A549 (cell line): Measurements from ENCODE around the gene SLC8A1. TPM values are rescaled to one million over a fixed set of nuclear protein-coding genes. Genes with fewer than 3 reads are reported as not detected.

Experiments used
- ATAC-seq, 2 experiments: fragments of 200-7000 bp in 1 of 2; fragments of >200 bp in 1 of 2; cut with Nextera tagmentation in 1 of 2; cut with Tn5 transposase in 1 of 2; 3 replicates each; pipeline versions ENCODE4 v1.8.0 to v1.9.1; 2018 to 2020; ENCODE audit warnings: mild to moderate bottlenecking in 1 of 2, moderate library complexity in 1 of 2
- CTCF ChIA-PET: fragments of 300-600 bp; sonication (Branson Sonifier 250); formaldehyde crosslinking; extraction: SDS; loops from one replicate; lab custom pipeline; 2021; ENCODE audit warnings: antibody characterized with exemption, inconsistent platforms; lab: Yijun Ruan, JAX
- POLR2A ChIA-PET: fragments of 350-600 bp; formaldehyde crosslinking; extraction: SDS; loops from one replicate; lab custom pipeline; 2021; ENCODE audit warnings: antibody characterized with exemption, inconsistent platforms; lab: Yijun Ruan, JAX
- DNase-seq, 2 experiments: peaks; one replicate each; pipeline versions ENCODE4 v3.0.0 to v3.0.0-alpha.2; 2011 to 2016; ENCODE audit warnings: low read depth in 1 of 2, low spot score in 1 of 2
- FAIRE-seq: peaks from 2 replicates; lab custom pipeline; 2011; peaks lifted over from hg19 to GRCh38; lab: Jason Lieb, UNC
- H3K27ac ChIP-seq, 2 experiments: fragments of >200 bp; sonication (Bioruptor Twin); formaldehyde crosslinking; 3 replicates each; pipeline ENCODE4 v1.5.1; 2016 to 2017
- H3K4me1 ChIP-seq: fragments of >200 bp; sonication (Bioruptor Twin); formaldehyde crosslinking; 3 replicates; pipeline ENCODE4 v1.6.1; 2016
- H3K4me2 ChIP-seq: fragments of >200 bp; sonication (Bioruptor Twin); formaldehyde crosslinking; 3 replicates; pipeline ENCODE4 v1.6.1; 2016
- H3K4me3 ChIP-seq: fragments of >200 bp; sonication (Bioruptor Twin); formaldehyde crosslinking; 3 replicates; pipeline ENCODE4 v1.5.1; 2016
- H3K9me3 ChIP-seq: fragments of >200 bp; sonication (Bioruptor Twin); formaldehyde crosslinking; 3 replicates; pipeline ENCODE4 v1.6.1; 2016
- CBX2 ChIP-seq: fragments of 200-600 bp; sonication (generic); IDR thresholded peaks from 2 replicates; pipeline ENCODE4 v1.6.1; 2016; ENCODE audit warnings: low read depth, mild to moderate bottlenecking, borderline replicate concordance
- CTCF ChIP-seq: fragments of >200 bp; sonication (Bioruptor Twin); formaldehyde crosslinking; IDR thresholded peaks from 3 replicates; pipeline ENCODE4 v1.5.1; 2016
- EHF ChIP-seq: fragments of 250-450 bp; sonication (Bioruptor Pico); IDR thresholded peaks from 2 replicates; pipeline ENCODE4 v1.5.0; 2020; ENCODE audit warnings: mild to moderate bottlenecking
- ESRRA ChIP-seq: fragments of 150-350 bp; IDR thresholded peaks from 2 replicates; pipeline ENCODE4 v1.6.1; 2014; ENCODE audit warnings: mild to moderate bottlenecking, low read length, borderline replicate concordance
- FOSL2 ChIP-seq, 2 experiments: fragments of 450-650 bp in 1 of 2; fragments of >200 bp in 1 of 2; sonication (Bioruptor Twin) in 1 of 2; formaldehyde crosslinking; IDR thresholded peaks; 2 replicates each; pipeline versions ENCODE4 v1.5.0 to v1.6.1; 2016 to 2020; ENCODE audit warnings: mild to moderate bottlenecking in 1 of 2, moderate library complexity in 1 of 2
- FOXS1 ChIP-seq: fragments of 250-450 bp; sonication (Bioruptor Pico); IDR thresholded peaks from 2 replicates; pipeline ENCODE4 v1.5.0; 2020; ENCODE audit warnings: mild to moderate bottlenecking, moderate library complexity
- HDAC2 ChIP-seq: fragments of 200-600 bp; sonication (generic); IDR thresholded peaks from 2 replicates; pipeline ENCODE4 v1.6.1; 2016
- HES2 ChIP-seq: fragments of >200 bp; sonication (Bioruptor Twin); formaldehyde crosslinking; IDR thresholded peaks from 2 replicates; pipeline ENCODE4 v1.6.1; 2016
- JUN ChIP-seq, 2 experiments: fragments of >200 bp; sonication (Bioruptor Twin); formaldehyde crosslinking; IDR thresholded peaks; 2 replicates in 1 of 2; 3 replicates in 1 of 2; pipeline ENCODE4 v1.6.1; 2016 to 2017
- JUNB ChIP-seq: fragments of >200 bp; sonication (Bioruptor Twin); formaldehyde crosslinking; IDR thresholded peaks from 2 replicates; pipeline ENCODE4 v1.6.1; 2016
- KDM5A ChIP-seq: fragments of 200-600 bp; sonication (generic); IDR thresholded peaks from 2 replicates; pipeline ENCODE4 v1.6.1; 2016; ENCODE audit warnings: antibody characterized with exemption, mild to moderate bottlenecking
- MAFK ChIP-seq: fragments of 450-650 bp; IDR thresholded peaks from 2 replicates; pipeline ENCODE4 v1.6.1; 2014; ENCODE audit not compliant: partially characterized antibody
- MAX ChIP-seq: IDR thresholded peaks from 2 replicates; pipeline ENCODE4 v1.6.1; 2012
- MAZ ChIP-seq: fragments of 150-350 bp; IDR thresholded peaks from 2 replicates; pipeline ENCODE4 v1.6.1; 2014; ENCODE audit warnings: antibody characterized with exemption, low read depth, low read length, borderline replicate concordance
- MYC ChIP-seq: IDR thresholded peaks from 2 replicates; pipeline ENCODE4 v1.6.1; 2012; ENCODE audit warnings: mild to moderate bottlenecking, inconsistent platforms, low read length, improper control_type of control experiment, borderline replicate concordance
- NPAS2 ChIP-seq: fragments of 250-450 bp; sonication (Bioruptor Pico); IDR thresholded peaks from 2 replicates; pipeline ENCODE4 v1.8.0; 2022; ENCODE audit warnings: mild to moderate bottlenecking, moderate library complexity, borderline replicate concordance
- NR3C1 ChIP-seq: fragments of >200 bp; sonication (Bioruptor Twin); formaldehyde crosslinking; IDR thresholded peaks from 3 replicates; pipeline ENCODE4 v1.6.1; 2017
- POLR2A ChIP-seq: IDR thresholded peaks from 2 replicates; pipeline ENCODE4 v1.6.1; 2012; ENCODE audit warnings: mild to moderate bottlenecking, low read length
- POLR2AphosphoS2 ChIP-seq: conservative IDR thresholded peaks from 2 replicates; pipeline ENCODE4 v1.6.1; 2012; ENCODE audit warnings: low read length, improper control_type of control experiment, inconsistent platforms
- RARB ChIP-seq: fragments of 250-450 bp; sonication (Bioruptor Pico); IDR thresholded peaks from 2 replicates; pipeline ENCODE4 v1.8.0; 2021; ENCODE audit warnings: mild to moderate bottlenecking, moderate library complexity
- RNF2 ChIP-seq: fragments of 200-600 bp; sonication (generic); IDR thresholded peaks from 2 replicates; pipeline ENCODE4 v1.6.1; 2016; ENCODE audit warnings: low read depth, mild to moderate bottlenecking, antibody characterized with exemption, moderate library complexity, borderline replicate concordance
- TFCP2L1 ChIP-seq: fragments of 250-450 bp; sonication (Bioruptor Pico); IDR thresholded peaks from 2 replicates; pipeline ENCODE4 v1.5.0; 2021; ENCODE audit warnings: mild to moderate bottlenecking
- TP53 ChIP-seq: fragments of 250-450 bp; sonication (Bioruptor Pico); IDR thresholded peaks from 2 replicates; pipeline ENCODE4 v1.5.0; 2021; ENCODE audit warnings: mild to moderate bottlenecking, moderate library complexity
- ZFP36 ChIP-seq: fragments of 450-650 bp; IDR thresholded peaks from 2 replicates; pipeline ENCODE4 v1.6.1; 2014; ENCODE audit warnings: borderline replicate concordance; ENCODE audit not compliant: partially characterized antibody
- ZNF302 ChIP-seq: fragments of 250-450 bp; sonication (Bioruptor Pico); IDR thresholded peaks from 2 replicates; pipeline ENCODE4 v1.9.0; 2021; ENCODE audit warnings: inconsistent platforms, mild to moderate bottlenecking, moderate library complexity
- WGBS: methylation state at CpG from one replicate; pipeline ENCODE4 v1.1.6; 2017; ENCODE audit errors: missing lambda C conversion rate; 5-methylcytosine and 5-hydroxymethylcytosine counted together
- polyA plus RNA-seq, 4 experiments: library from polyadenylated mRNA; depleted of rRNA in 3 of 4; stranded (reverse); fragments of >200 nt; fragmentation: RNase III in 1 of 4; extraction: RNeasy Plus Mini Kit Qiagen cat#74134 plus additional on column Dnase treatment in 1 of 4; gene quantifications; 2 replicates in 3 of 4; 3 replicates in 1 of 4; pipeline ENCODE4 v1.2.3, GENCODE V29; 2011 to 2017

Gene SLC8A1
- polyA plus RNA-seq, 2 of the 4 experiments (the other 2 are of a cell fraction), result 0.28 to 0.92 TPM

GRCh38 chr2:40370007-40370395 lies 81.9 kb downstream of the SLC8A1 start:
- POLR2A ChIA-PET, result no interaction called here
- 60% methylated on average over 2 of the region's 2 CpGs for WGBS
- H3K4me1 ChIP-seq, result no peaks in the 10 kb centered on the region
- no peak overlapping the region for H3K27ac ChIP-seq
- no peak overlapping the region for H3K4me2 ChIP-seq
- CTCF ChIA-PET, result interaction anchor here (2.6 kb wide), 1 partner anchor 9 kb away, joined by 5 read pairs; no protein-coding TSS in a partner anchor
- DNase-seq (no peak), ATAC-seq (no peak), FAIRE-seq (no peak)
- no peak overlapping the region for H3K4me3 ChIP-seq
- TF ChIP-seq TP53 (CRISPR knock-in tag), result no peak
- TF ChIP-seq TFCP2L1 (CRISPR knock-in tag), result no peak
- TF ChIP-seq HES2, result no peak
- TF ChIP-seq POLR2AphosphoS2, result no peak
- no peak for TF ChIP-seq ZFP36
- TF ChIP-seq JUNB, result no peak
- TF ChIP-seq CBX2, result no peak
- no peaks in the 10 kb centered on the region for H3K9me3 ChIP-seq

- TF ChIP-seq POLR2A, result no peak
- no peak for TF ChIP-seq EHF (CRISPR knock-in tag)
- no peak for TF ChIP-seq NPAS2 (CRISPR knock-in tag)
- no peak for TF ChIP-seq CTCF
- no peak for TF ChIP-seq TFCP2L1 (CRISPR knock-in tag)
- no peak for TF ChIP-seq MAX
- no peak for TF ChIP-seq FOSL2 (IDR thresholded peaks at IDR 0.05)
- no peak for TF ChIP-seq FOSL2 (CRISPR knock-in tag; IDR thresholded peaks at IDR 0.05)
- no peak for TF ChIP-seq HDAC2
- TF ChIP-seq ZFP36, result no peak
- TF ChIP-seq ZNF302 (CRISPR knock-in tag), result no peak
- 54% methylated on average over 3 of the region's 3 CpGs for WGBS
- no peak overlapping the region for H3K4me3 ChIP-seq
- ChIA-PET POLR2A (no interaction called here), CTCF (interaction anchor here (2.6 kb wide), 1 partner anchor 9 kb away, joined by 5 read pairs; no protein-coding TSS in a partner anchor)
- H3K27ac ChIP-seq, result no peak overlapping the region
- H3K9me3 ChIP-seq, result no peaks in the 10 kb centered on the region
- 0 out of 3 replicates have a peak, but pooled peaks cover 2% of the 10 kb centered on the region for H3K4me1 ChIP-seq
- ATAC-seq (no peak), DNase-seq (no peak), FAIRE-seq (no peak)
- no peak overlapping the region for H3K4me2 ChIP-seq
Observed at GRCh38 chr2:40369267-40370006, 82.5 kb downstream of the SLC8A1 start.

- H3K9me3 ChIP-seq, result no peaks in the 10 kb centered on the region
- ATAC-seq (no peak), FAIRE-seq (no peak), DNase-seq (no peak)
- no peak for TF ChIP-seq RNF2
- TF ChIP-seq HDAC2, result no peak
- TF ChIP-seq ESRRA, result no peak
- no peak for TF ChIP-seq KDM5A
- TF ChIP-seq MAFK, result no peak
- no peak for TF ChIP-seq MYC
- TF ChIP-seq NR3C1, result no peak
- TF ChIP-seq RARB (CRISPR knock-in tag), result no peak
- no peak for TF ChIP-seq FOXS1
- TF ChIP-seq MAZ, result no peak
- TF ChIP-seq JUN (IDR thresholded peaks at IDR 0.05), result no peak
- ChIA-PET POLR2A (no interaction called here), CTCF (interaction anchor here (2.6 kb wide), 1 partner anchor 11 kb away, joined by 5 read pairs; no protein-coding TSS in a partner anchor)
- H3K27ac ChIP-seq, result no peak overlapping the region
- WGBS, result 58% methylated on average over 2 of the region's 2 CpGs
- peaks cover 10% of the 10 kb centered on the region; the same call in 1 of the 3 replicates for H3K4me1 ChIP-seq
- H3K4me2 ChIP-seq, result no peak overlapping the region
- no peak overlapping the region for H3K4me3 ChIP-seq
Observed at GRCh38 chr2:40367652-40368051, 84.2 kb downstream of the SLC8A1 start.
